ENCODE results near the gene SETD1B. TPM values are rescaled to one million over a fixed set of nuclear protein-coding genes. Genes with fewer than 3 reads are reported as not detected.
"Not testable (repeated sequence)": the region's sequence is repeated elsewhere in the genome, so short reads cannot be mapped to it uniquely, and the experiment has no call there.

Gene SETD1B
- total RNA-seq, result 18.8 to 19.7 TPM (median 19.4 TPM) in 3 replicates
- long read RNA-seq, partial matches to known transcripts, result 0 of 5 reads
- long read RNA-seq, other reads (novel, unspliced or antisense), result 5 of 5 reads

DNA sequence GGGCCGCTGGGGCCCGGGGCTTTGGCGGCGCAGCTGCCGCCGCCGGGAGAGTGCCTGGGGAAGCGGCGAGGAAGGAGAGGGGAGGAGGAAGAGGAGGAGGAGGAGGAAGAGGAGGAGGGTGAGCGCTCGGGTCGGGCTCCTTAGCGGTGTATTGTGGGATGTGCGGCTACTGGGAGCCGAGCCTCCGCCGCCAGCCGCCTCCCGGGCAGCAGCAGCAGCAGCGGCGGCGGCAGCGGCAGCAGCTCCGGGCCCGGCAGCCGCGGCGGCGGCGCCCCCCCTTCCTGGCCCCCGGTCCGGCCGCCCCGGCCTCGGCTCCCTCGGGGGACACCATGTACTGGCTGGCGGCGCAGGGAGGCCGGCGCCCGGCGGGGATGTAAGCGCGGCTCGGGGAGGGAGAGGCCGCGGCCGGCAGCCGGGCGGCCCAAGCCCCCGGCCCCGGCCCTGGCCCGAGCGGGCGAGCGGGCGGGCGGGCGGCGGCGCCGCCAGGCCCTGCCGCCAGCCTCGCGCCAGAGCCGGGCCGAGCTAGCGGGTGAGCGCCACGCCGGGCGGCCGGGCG lies at the start of gene SETD1B:
Gene SETD1B, plus strand, starts transcription at position 149 of the 556 bp plus-strand sequence. CDS start 729 bp downstream, outside the sequence.
- TF ChIP-seq, protein P1, sequence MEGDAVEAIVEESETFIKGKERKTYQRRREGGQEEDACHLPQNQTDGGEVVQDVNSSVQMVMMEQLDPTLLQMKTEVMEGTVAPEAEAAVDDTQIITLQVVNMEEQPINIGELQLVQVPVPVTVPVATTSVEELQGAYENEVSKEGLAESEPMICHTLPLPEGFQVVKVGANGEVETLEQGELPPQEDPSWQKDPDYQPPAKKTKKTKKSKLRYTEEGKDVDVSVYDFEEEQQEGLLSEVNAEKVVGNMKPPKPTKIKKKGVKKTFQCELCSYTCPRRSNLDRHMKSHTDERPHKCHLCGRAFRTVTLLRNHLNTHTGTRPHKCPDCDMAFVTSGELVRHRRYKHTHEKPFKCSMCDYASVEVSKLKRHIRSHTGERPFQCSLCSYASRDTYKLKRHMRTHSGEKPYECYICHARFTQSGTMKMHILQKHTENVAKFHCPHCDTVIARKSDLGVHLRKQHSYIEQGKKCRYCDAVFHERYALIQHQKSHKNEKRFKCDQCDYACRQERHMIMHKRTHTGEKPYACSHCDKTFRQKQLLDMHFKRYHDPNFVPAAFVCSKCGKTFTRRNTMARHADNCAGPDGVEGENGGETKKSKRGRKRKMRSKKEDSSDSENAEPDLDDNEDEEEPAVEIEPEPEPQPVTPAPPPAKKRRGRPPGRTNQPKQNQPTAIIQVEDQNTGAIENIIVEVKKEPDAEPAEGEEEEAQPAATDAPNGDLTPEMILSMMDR (IDR thresholded peaks at IDR 0.05), result no peak
- Mint-ChIP-seq H3K27me3 (ENCODE audit: low read depth) (no peaks in the 10 kb centered on the region), H3K9me3 (ENCODE audit: low read depth) (no peaks in the 10 kb centered on the region), H3K36me3 (ENCODE audit: low read depth) (peaks cover 8% of the 10 kb centered on the region), H3K4me3 (ENCODE audit: unreplicated experiment) (peak within 1 kb of the TSS; percentile 93), H3K27ac (ENCODE audit: unreplicated experiment) (peak within 1 kb of the TSS; percentile 100), H3K4me1 (ENCODE audit: low read depth) (peaks cover 28% of the 10 kb centered on the region)
- DNase-seq (ENCODE audit: low spot score), result no peak

DNA sequence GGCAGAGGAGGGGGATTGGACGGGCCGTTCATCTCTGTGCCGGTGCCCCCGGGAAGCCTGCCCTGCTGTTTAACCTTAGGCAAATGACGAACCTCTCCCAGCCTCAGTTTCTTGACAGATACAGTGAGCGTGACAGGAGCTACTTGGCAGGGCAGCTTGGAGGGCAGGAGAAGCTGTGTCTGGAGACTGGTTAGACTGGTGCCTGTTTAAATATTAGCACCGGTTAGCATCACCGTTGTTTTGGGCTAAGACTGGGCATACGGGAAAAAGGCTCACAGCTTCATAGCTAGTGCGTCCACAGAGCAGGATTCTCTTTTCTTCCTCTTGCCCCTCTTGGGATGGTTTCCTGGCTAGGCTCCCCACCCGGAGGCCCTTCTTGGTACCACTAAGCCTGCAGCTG lies 49.0 kb upstream of the SETD1B start:
- H3K4me1 Mint-ChIP-seq (ENCODE audit: low read depth), result no peaks in the 10 kb centered on the region
- TF ChIP-seq, protein P1 (IDR thresholded peaks at IDR 0.05), result no peak
- H3K36me3 Mint-ChIP-seq (ENCODE audit: low read depth), result peaks cover 8% of the 10 kb centered on the region
- H3K27ac Mint-ChIP-seq (ENCODE audit: unreplicated experiment), result no peak overlapping the region
- H3K9me3 Mint-ChIP-seq (ENCODE audit: low read depth), result no peaks in the 10 kb centered on the region
- DNase-seq (ENCODE audit: low spot score), result no peak
- H3K4me3 Mint-ChIP-seq (ENCODE audit: unreplicated experiment), result no peak overlapping the region
- H3K27me3 Mint-ChIP-seq (ENCODE audit: low read depth), result no peaks in the 10 kb centered on the region

- no peak for DNase-seq (ENCODE audit: low spot score)
- H3K4me1 Mint-ChIP-seq (ENCODE audit: low read depth), result no peaks in the 10 kb centered on the region
- H3K27ac Mint-ChIP-seq (ENCODE audit: unreplicated experiment), result no peak overlapping the region
- no peak overlapping the region for H3K4me3 Mint-ChIP-seq (ENCODE audit: unreplicated experiment)
- TF ChIP-seq, protein P1 (IDR thresholded peaks at IDR 0.05), result no peak
- peaks cover 8% of the 10 kb centered on the region for H3K36me3 Mint-ChIP-seq (ENCODE audit: low read depth)
- H3K27me3 Mint-ChIP-seq (ENCODE audit: low read depth), result no peaks in the 10 kb centered on the region
- H3K9me3 Mint-ChIP-seq (ENCODE audit: low read depth), result no peaks in the 10 kb centered on the region
Observed at GRCh38 chr12:121755591-121755990, 48.2 kb upstream of the SETD1B start.

- Mint-ChIP-seq H3K4me1 (ENCODE audit: low read depth) (peaks cover 13% of the 10 kb centered on the region), H3K36me3 (ENCODE audit: low read depth) (peaks cover 11% of the 10 kb centered on the region)
- not testable (repeated sequence) for DNase-seq (ENCODE audit: low spot score); H3K4me3 Mint-ChIP-seq (ENCODE audit: unreplicated experiment); H3K27me3 Mint-ChIP-seq (ENCODE audit: low read depth); H3K27ac Mint-ChIP-seq (ENCODE audit: unreplicated experiment); H3K9me3 Mint-ChIP-seq (ENCODE audit: low read depth)
Observed at GRCh38 chr12:121758536-121758935, 45.3 kb upstream of the SETD1B start.

GRCh38 chr12:121762269-121762668 lies 41.5 kb upstream of the SETD1B start:
- TF ChIP-seq, protein P1 (IDR thresholded peaks at IDR 0.05), result no peak
- Mint-ChIP-seq H3K4me1 (ENCODE audit: low read depth) (peaks cover 19% of the 10 kb centered on the region), H3K27me3 (ENCODE audit: low read depth) (no peaks in the 10 kb centered on the region), H3K36me3 (ENCODE audit: low read depth) (peaks cover 7% of the 10 kb centered on the region), H3K27ac (ENCODE audit: unreplicated experiment) (peak overlapping the region; percentile 65), H3K4me3 (ENCODE audit: unreplicated experiment) (no peak overlapping the region), H3K9me3 (ENCODE audit: low read depth) (no peaks in the 10 kb centered on the region)
- no peak for DNase-seq (ENCODE audit: low spot score)

DNA sequence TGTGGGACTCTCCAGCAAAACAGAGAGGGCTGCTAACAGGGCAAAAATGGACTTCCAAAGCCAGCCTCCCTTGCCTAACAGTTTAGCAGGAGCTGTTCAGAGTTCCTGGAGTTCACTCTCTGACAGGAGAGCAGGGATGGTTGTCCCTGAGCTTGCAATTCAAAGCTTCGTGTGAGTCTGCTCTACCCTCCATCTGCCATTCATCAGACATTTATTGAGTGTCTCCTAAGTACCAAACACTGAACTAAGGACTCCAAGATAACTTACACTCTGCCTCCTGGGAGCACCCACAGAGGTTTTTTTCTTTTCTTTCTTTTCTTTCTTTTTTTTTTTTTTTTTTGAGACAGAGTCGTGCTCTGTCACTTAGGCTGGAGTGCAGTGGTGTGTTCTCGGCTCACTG lies 39.0 kb upstream of the SETD1B start:
- H3K4me3 Mint-ChIP-seq (ENCODE audit: unreplicated experiment), result no peak overlapping the region
- H3K4me1 Mint-ChIP-seq (ENCODE audit: low read depth), result peaks cover 29% of the 10 kb centered on the region
- H3K9me3 Mint-ChIP-seq (ENCODE audit: low read depth), result no peaks in the 10 kb centered on the region
- H3K36me3 Mint-ChIP-seq (ENCODE audit: low read depth), result peaks cover 4% of the 10 kb centered on the region
- no peak overlapping the region for H3K27ac Mint-ChIP-seq (ENCODE audit: unreplicated experiment)
- TF ChIP-seq, protein P1 (IDR thresholded peaks at IDR 0.05), result no peak
- DNase-seq (ENCODE audit: low spot score), result no peak
- no peaks in the 10 kb centered on the region for H3K27me3 Mint-ChIP-seq (ENCODE audit: low read depth)

All from chondrocyte (in vitro differentiated cells).